CD4-positive, alpha-beta T cell (primary cell): ENCODE measurements around the gene KIAA1217. TPM values are rescaled to one million over a fixed set of nuclear protein-coding genes. Genes with fewer than 3 reads are reported as not detected.

Source experiments
- ATAC-seq: fragments of 200-7000 bp; cut with Tn5 transposase; one replicate; pipeline ENCODE4 v1.10.0; 2022; ENCODE audit warnings: mild to moderate bottlenecking; ENCODE audit not compliant: poor library complexity
- CTCF ChIA-PET: fragments of 350-600 bp; sonication (Branson Sonifier 250); formaldehyde crosslinking; loops from one replicate; lab custom pipeline; 2021; ENCODE audit warnings: antibody characterized with exemption, inconsistent platforms; lab: Charles Lee
- POLR2A ChIA-PET: fragments of 350-600 bp; sonication (Branson Sonifier 250); formaldehyde crosslinking; loops from one replicate; lab custom pipeline; 2021; ENCODE audit warnings: antibody characterized with exemption, inconsistent platforms; lab: Charles Lee
- DNase-seq, 14 experiments: peaks; one replicate each; pipeline ENCODE4 v3.0.0-alpha.2; 2013 to 2020; ENCODE audit warnings: mixed read lengths in 2 of 14
- H3K27ac ChIP-seq, 2 donors: one replicate each; pipeline versions ENCODE4 v1.5.1 to v1.7.0; 2013; ENCODE audit warnings: low read length in 2 of 2, low read depth in 1 of 2, mild to moderate bottlenecking in 1 of 2
- H3K27me3 ChIP-seq, 2 experiments: 1 replicate in 1 of 2; 2 replicates in 1 of 2; pipeline versions ENCODE4 v1.6.1 to v1.7.0; 2013; ENCODE audit warnings: low read length in 2 of 2, control low read depth in 1 of 2, mild to moderate bottlenecking in 1 of 2, moderate library complexity in 1 of 2; ENCODE audit not compliant: insufficient read depth in 2 of 2, control insufficient read depth in 1 of 2
- H3K36me3 ChIP-seq: one replicate; pipeline ENCODE4 v1.6.1; 2013; ENCODE audit warnings: low read length, control low read depth; ENCODE audit not compliant: insufficient read depth
- H3K4me1 ChIP-seq: one replicate; pipeline ENCODE4 v1.6.1; 2013; ENCODE audit warnings: low read length, control low read depth; ENCODE audit not compliant: insufficient read depth
- H3K4me3 ChIP-seq: one replicate; pipeline ENCODE4 v1.5.1; 2013; ENCODE audit warnings: mild to moderate bottlenecking, low read length, moderate library complexity
- H3K9me3 ChIP-seq, 2 experiments: 1 replicate in 1 of 2; 2 replicates in 1 of 2; pipeline versions ENCODE4 v1.6.1 to v1.7.0; 2013; ENCODE audit warnings: low read length in 2 of 2, mild to moderate bottlenecking in 2 of 2, control low read depth in 1 of 2, moderate library complexity in 1 of 2; ENCODE audit not compliant: control insufficient read depth in 1 of 2, insufficient read depth in 1 of 2
- H3K27ac Mint-ChIP-seq: one replicate; pipeline ENCODE4 v1.8.0; 2020; ENCODE audit warnings: mixed read lengths
- H3K27me3 Mint-ChIP-seq: one replicate; pipeline ENCODE4 v1.8.0; 2021; ENCODE audit warnings: mixed read lengths
- H3K36me3 Mint-ChIP-seq: one replicate; pipeline ENCODE4 v1.8.0; 2021; ENCODE audit warnings: low read depth, mixed read lengths
- H3K4me1 Mint-ChIP-seq: one replicate; pipeline ENCODE4 v1.8.0; 2021; ENCODE audit warnings: low read depth, mixed read lengths
- H3K4me3 Mint-ChIP-seq: one replicate; pipeline ENCODE4 v1.8.0; 2020; ENCODE audit warnings: mild to moderate bottlenecking, mixed read lengths
- H3K9me3 Mint-ChIP-seq: one replicate; pipeline ENCODE4 v1.8.0; 2020; ENCODE audit warnings: mixed read lengths
- CTCF ChIP-seq: fragments of 200-600 bp; IDR thresholded peaks from one replicate; pipeline ENCODE4 v1.8.0; 2022; ENCODE audit warnings: antibody characterized with exemption, mild to moderate bottlenecking
- intact Hi-C, 2 experiments: fragments of 100-400 bp; cut with DNase I in 1 of 2; cut with micrococcal nuclease in 1 of 2; formaldehyde crosslinking; loops; one replicate each; pipeline versions ENCODE4 v1.15.1 to v1.9.0; 2023 to 2025; cut with DNase I, micrococcal nuclease
- total RNA-seq, 174 experiments: library from RNA in 2 of 174; stranded (reverse) in 2 of 174; gene quantifications; one replicate each; pipeline ENCODE4 v1.2.3 and lab custom pipeline; 2021 to 2026

Gene KIAA1217
- total RNA-seq, 2 experiments from 2014 or later = not detected

GRCh38 chr10:24269476-24269875 is 60.5 kb downstream of the KIAA1217 start:
- Mint-ChIP-seq H3K27me3 (no peaks in the 10 kb centered on the region), H3K36me3 (no peaks in the 10 kb centered on the region), H3K4me1 (no peaks in the 10 kb centered on the region), H3K9me3 (peaks cover 8% of the 10 kb centered on the region), H3K27ac (no peak overlapping the region), H3K4me3 (no peak overlapping the region)
- peaks cover 0 to 3% of the 10 kb centered on the region in 2 experiments for H3K27me3 ChIP-seq
- no peak for DNase-seq
- H3K27ac ChIP-seq = no peak overlapping the region
- ATAC-seq = no peak
- no peaks in the 10 kb centered on the region for H3K4me1 ChIP-seq
- intact Hi-C loops = no loop called here
- ChIA-PET CTCF (no interaction called here), POLR2A (no interaction called here)
- no peaks in the 10 kb centered on the region for H3K36me3 ChIP-seq
- H3K9me3 ChIP-seq = peaks cover 0 to 4% of the 10 kb centered on the region in 2 experiments
- no peak for TF ChIP-seq CTCF
- no peak overlapping the region for H3K4me3 ChIP-seq

- ATAC-seq (no peak), DNase-seq (no peak)
- Mint-ChIP-seq H3K4me1 (no peaks in the 10 kb centered on the region), H3K36me3 (no peaks in the 10 kb centered on the region), H3K27me3 (no peaks in the 10 kb centered on the region), H3K9me3 (peaks cover 2% of the 10 kb centered on the region), H3K4me3 (no peak overlapping the region), H3K27ac (no peak overlapping the region)
- Histone ChIP-seq H3K9me3 (no peaks in the 10 kb centered on the region), H3K27me3 (peaks cover 0 to 3% of the 10 kb centered on the region in 2 experiments), H3K4me3 (no peak overlapping the region), H3K4me1 (no peaks in the 10 kb centered on the region), H3K36me3 (no peaks in the 10 kb centered on the region), H3K27ac (no peak overlapping the region)
- POLR2A ChIA-PET = no interaction called here
- CTCF ChIA-PET = no interaction called here
- intact Hi-C loops = no loop called here
- no peak for TF ChIP-seq CTCF
Observed at GRCh38 chr10:24272374-24272773, 63.4 kb downstream of the KIAA1217 start.

- Histone ChIP-seq H3K4me3 (no peak overlapping the region), H3K36me3 (no peaks in the 10 kb centered on the region), H3K27ac (no peak overlapping the region), H3K9me3 (peaks cover 0 to 5% of the 10 kb centered on the region in 2 experiments), H3K4me1 (no peaks in the 10 kb centered on the region), H3K27me3 (peaks cover 0 to 3% of the 10 kb centered on the region in 2 experiments)
- no peaks in the 10 kb centered on the region for H3K27me3 Mint-ChIP-seq
- no peaks in the 10 kb centered on the region for H3K4me1 Mint-ChIP-seq
- H3K27ac Mint-ChIP-seq = no peak overlapping the region
- no peak for TF ChIP-seq CTCF
- intact Hi-C loops = no loop called here
- CTCF ChIA-PET = no interaction called here
- H3K36me3 Mint-ChIP-seq = no peaks in the 10 kb centered on the region
- DNase-seq (no peak), ATAC-seq (no peak)
- POLR2A ChIA-PET = no interaction called here
- no peak overlapping the region for H3K4me3 Mint-ChIP-seq
- peaks cover 9% of the 10 kb centered on the region for H3K9me3 Mint-ChIP-seq
Observed at GRCh38 chr10:24277277-24277676, 68.3 kb downstream of the KIAA1217 start.
